Measurements from ENCODE around the gene PHOSPHO1. TPM values are rescaled to one million over a fixed set of nuclear protein-coding genes. Genes with fewer than 3 reads are reported as not detected.
"Not testable (repeated sequence)": the region's sequence is repeated elsewhere in the genome, so short reads cannot be mapped to it uniquely, and the experiment has no call there.

Gene PHOSPHO1
- total and polyA plus RNA-seq, 2 of the 13 experiments (the other 11 are each of a cell fraction or from before 2014, with no cell fraction given): not detected

DNA sequence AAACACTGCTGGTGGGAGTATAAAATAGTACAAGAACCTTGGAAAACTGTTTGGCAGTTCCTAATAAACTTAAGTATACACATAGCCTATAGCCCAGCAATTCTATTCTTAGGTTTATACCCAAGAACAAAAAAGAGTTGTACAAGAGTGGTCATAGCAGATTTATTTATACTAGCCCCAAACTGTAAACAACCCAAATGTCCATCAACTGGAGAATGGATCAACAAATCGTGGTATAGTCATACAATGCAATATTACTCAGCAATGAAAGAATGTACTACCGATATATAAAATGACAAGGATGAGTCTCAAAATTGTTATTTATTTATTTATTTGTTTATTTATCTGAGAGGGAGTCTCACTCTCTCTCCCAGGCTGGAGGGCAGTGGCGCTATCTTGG lies 43.3 kb downstream of the PHOSPHO1 start:
- no peak for DNase-seq (ENCODE audit: low spot score)
- intact Hi-C loops (cut with micrococcal nuclease; ENCODE audit: unreplicated experiment): no loop called here
- no peaks in the 10 kb centered on the region for H3K79me2 ChIP-seq (ENCODE audit: insufficient read depth, low read length)
- H3K9ac ChIP-seq (ENCODE audit: insufficient read depth, low read depth, low read length): no peak overlapping the region
- TF ChIP-seq ZNF543 (CRISPR knock-in tag; IDR thresholded peaks at IDR 0.05): no peak
- TF ChIP-seq ATAD3A (CRISPR knock-in tag; IDR thresholded peaks at IDR 0.05): no peak
- TF ChIP-seq, protein P1, sequence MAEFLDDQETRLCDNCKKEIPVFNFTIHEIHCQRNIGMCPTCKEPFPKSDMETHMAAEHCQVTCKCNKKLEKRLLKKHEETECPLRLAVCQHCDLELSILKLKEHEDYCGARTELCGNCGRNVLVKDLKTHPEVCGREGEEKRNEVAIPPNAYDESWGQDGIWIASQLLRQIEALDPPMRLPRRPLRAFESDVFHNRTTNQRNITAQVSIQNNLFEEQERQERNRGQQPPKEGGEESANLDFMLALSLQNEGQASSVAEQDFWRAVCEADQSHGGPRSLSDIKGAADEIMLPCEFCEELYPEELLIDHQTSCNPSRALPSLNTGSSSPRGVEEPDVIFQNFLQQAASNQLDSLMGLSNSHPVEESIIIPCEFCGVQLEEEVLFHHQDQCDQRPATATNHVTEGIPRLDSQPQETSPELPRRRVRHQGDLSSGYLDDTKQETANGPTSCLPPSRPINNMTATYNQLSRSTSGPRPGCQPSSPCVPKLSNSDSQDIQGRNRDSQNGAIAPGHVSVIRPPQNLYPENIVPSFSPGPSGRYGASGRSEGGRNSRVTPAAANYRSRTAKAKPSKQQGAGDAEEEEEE (CRISPR knock-in tag; IDR thresholded peaks at IDR 0.05; ENCODE audit: borderline replicate concordance): no peak
- TF ChIP-seq, protein P2, sequence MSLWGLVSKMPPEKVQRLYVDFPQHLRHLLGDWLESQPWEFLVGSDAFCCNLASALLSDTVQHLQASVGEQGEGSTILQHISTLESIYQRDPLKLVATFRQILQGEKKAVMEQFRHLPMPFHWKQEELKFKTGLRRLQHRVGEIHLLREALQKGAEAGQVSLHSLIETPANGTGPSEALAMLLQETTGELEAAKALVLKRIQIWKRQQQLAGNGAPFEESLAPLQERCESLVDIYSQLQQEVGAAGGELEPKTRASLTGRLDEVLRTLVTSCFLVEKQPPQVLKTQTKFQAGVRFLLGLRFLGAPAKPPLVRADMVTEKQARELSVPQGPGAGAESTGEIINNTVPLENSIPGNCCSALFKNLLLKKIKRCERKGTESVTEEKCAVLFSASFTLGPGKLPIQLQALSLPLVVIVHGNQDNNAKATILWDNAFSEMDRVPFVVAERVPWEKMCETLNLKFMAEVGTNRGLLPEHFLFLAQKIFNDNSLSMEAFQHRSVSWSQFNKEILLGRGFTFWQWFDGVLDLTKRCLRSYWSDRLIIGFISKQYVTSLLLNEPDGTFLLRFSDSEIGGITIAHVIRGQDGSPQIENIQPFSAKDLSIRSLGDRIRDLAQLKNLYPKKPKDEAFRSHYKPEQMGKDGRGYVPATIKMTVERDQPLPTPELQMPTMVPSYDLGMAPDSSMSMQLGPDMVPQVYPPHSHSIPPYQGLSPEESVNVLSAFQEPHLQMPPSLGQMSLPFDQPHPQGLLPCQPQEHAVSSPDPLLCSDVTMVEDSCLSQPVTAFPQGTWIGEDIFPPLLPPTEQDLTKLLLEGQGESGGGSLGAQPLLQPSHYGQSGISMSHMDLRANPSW (CRISPR knock-in tag; IDR thresholded peaks at IDR 0.05; ENCODE audit: borderline replicate concordance): no peak
- TF ChIP-seq, protein P3, sequence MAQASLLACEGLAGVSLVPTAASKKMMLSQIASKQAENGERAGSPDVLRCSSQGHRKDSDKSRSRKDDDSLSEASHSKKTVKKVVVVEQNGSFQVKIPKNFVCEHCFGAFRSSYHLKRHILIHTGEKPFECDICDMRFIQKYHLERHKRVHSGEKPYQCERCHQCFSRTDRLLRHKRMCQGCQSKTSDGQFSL (CRISPR knock-in tag; IDR thresholded peaks at IDR 0.05): no peak
- no TSS peak for BruUV-seq (replicated peaks)
- in situ Hi-C loops (cut with HindIII; ENCODE audit: extremely low pct_ligation_motif_present, low pct_unique_long_range_greater_than_20kb): no loop called here
- CTCF ChIA-PET (ENCODE audit: low intra/inter-chr PET ratio, low total read pairs): no interaction called here
- H3K9me3 ChIP-seq (ENCODE audit: low read length): peaks cover 15% of the 10 kb centered on the region
- no peak overlapping the region for H3K27ac ChIP-seq (ENCODE audit: extremely low read length, insufficient read depth, low read length)
- POLR2A ChIA-PET: no interaction called here
- no peaks in the 10 kb centered on the region for H4K20me1 ChIP-seq (ENCODE audit: insufficient read depth, low read length)
- H3K4me2 ChIP-seq (ENCODE audit: low read depth, low read length): no peak overlapping the region
- no peak for FAIRE-seq
- peaks cover 5% of the 10 kb centered on the region; the same call in 1 of the 2 replicates for H3K4me1 ChIP-seq (ENCODE audit: insufficient read depth, low read length)
- no peaks in the 10 kb centered on the region for H3K36me3 ChIP-seq (replicated peaks in 1 of 2; ENCODE audit: control insufficient read depth in 1 of 2, insufficient read depth in 2 of 2, low read length in 2 of 2)
- ATAC-seq: no peak
- WGBS (ENCODE audit: low lambda C conversion rate): 9% methylated on average over 3 of the region's 3 CpGs
- H2AFZ ChIP-seq (ENCODE audit: low read length): no peak overlapping the region
- H3K4me3 ChIP-seq (replicated peaks in 1 of 3; ENCODE audit: insufficient read depth in 1 of 3, low read depth in 2 of 3, low read length in 3 of 3): no peak overlapping the region
- peaks cover 0 to 2% of the 10 kb centered on the region in 2 experiments; a peak in 1 of 5 replicates for H3K27me3 ChIP-seq (ENCODE audit: control insufficient read depth in 1 of 2, insufficient read depth in 2 of 2, low read length in 2 of 2)

DNA sequence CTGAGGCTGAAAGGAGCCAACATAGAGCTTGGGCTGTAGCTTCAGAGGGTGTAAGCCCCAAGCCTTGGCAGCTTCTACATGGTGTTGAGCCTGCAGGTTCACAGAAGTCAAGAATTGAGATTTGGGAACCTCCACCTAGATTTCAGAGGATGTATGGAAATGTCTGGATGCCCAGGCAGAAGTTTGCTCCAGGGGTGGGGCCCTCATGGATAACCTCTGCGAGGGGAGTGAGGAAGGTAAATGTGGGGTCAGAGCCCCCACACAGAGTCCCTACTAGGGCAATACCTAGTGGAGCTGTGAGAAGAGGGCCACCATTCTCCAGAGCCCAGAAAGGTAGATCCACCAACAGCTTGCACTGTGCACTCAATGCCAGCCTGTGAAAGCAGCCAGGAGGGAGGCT lies 45.2 kb downstream of the PHOSPHO1 start:
- H3K4me2 ChIP-seq (ENCODE audit: low read depth, low read length); DNase-seq (ENCODE audit: low spot score); H3K27ac ChIP-seq (ENCODE audit: extremely low read length, insufficient read depth, low read length); H3K79me2 ChIP-seq (ENCODE audit: insufficient read depth, low read length); H4K20me1 ChIP-seq (ENCODE audit: insufficient read depth, low read length); intact Hi-C loops (cut with micrococcal nuclease; ENCODE audit: unreplicated experiment); POLR2A ChIA-PET; H3K27me3 ChIP-seq (ENCODE audit: control insufficient read depth in 1 of 2, insufficient read depth in 2 of 2, low read length in 2 of 2); BruUV-seq (replicated peaks); in situ Hi-C loops (cut with HindIII; ENCODE audit: extremely low pct_ligation_motif_present, low pct_unique_long_range_greater_than_20kb); ATAC-seq; CTCF ChIA-PET (ENCODE audit: low intra/inter-chr PET ratio, low total read pairs); FAIRE-seq; H3K9ac ChIP-seq (ENCODE audit: insufficient read depth, low read depth, low read length); H2AFZ ChIP-seq (ENCODE audit: low read length); H3K4me3 ChIP-seq (replicated peaks in 1 of 3; ENCODE audit: insufficient read depth in 1 of 3, low read depth in 2 of 3, low read length in 3 of 3); H3K36me3 ChIP-seq (replicated peaks in 1 of 2; ENCODE audit: control insufficient read depth in 1 of 2, insufficient read depth in 2 of 2, low read length in 2 of 2); H3K4me1 ChIP-seq (ENCODE audit: insufficient read depth, low read length): not testable (repeated sequence)
- 0% methylated on average over 1 of the region's 1 CpG for WGBS (ENCODE audit: low lambda C conversion rate)
- H3K9me3 ChIP-seq (ENCODE audit: low read length): peaks cover 15% of the 10 kb centered on the region
